DMS153 treated with DMSO at 0.1 percent for 48 hours (cell line): ENCODE data around the gene OSGEP.

ENCODE experiments used
- DNase-seq: peaks from one replicate; lab custom pipeline; 2025; ENCODE audit not compliant: unreplicated experiment; lab: John Stamatoyannopoulos, UW

Gene OSGEP

DNA sequence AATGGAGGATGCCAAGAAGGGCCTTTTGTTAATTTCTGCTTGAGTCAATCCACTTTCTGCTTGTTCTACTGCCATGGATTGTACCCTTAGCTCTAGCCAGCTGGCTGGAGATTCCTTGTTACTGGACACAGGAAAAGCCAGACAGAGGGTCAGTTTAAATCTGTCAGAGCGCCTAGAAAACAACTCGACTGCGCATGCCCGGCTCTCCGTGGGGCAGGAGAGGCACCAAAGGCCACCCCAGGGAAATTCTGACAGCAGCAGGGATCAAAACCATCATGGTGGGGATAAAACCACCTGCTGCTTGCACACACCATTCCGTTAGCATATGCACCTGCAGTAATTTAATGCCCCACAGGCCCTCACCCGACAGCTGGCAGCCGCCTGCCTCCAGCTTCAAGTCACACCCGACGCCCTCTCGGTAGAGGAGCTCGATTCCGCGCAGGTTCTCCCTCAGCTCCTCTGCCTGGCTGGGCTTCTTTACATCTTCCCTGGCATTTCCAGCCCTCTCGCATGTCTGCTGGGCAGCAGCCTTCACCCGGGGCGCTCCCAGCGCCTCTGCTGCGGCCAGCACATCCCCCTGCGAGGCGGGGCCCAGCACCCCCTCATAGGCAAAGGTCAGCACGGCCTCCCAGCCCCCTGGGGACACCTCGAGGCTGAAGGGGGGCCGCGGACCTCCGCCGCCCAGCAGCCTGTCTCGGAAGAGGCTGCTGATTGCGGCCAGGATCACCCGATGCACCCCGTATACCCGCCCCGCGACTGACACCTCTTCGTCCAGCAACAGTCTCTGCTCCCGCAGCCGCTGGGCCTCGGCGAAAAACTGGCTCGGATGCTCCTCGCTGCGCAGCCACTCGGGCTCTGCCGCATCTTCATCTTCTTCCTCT, 19.7 kb downstream of the OSGEP start:
- peak; percentile 54 for DNase-seq

DNA sequence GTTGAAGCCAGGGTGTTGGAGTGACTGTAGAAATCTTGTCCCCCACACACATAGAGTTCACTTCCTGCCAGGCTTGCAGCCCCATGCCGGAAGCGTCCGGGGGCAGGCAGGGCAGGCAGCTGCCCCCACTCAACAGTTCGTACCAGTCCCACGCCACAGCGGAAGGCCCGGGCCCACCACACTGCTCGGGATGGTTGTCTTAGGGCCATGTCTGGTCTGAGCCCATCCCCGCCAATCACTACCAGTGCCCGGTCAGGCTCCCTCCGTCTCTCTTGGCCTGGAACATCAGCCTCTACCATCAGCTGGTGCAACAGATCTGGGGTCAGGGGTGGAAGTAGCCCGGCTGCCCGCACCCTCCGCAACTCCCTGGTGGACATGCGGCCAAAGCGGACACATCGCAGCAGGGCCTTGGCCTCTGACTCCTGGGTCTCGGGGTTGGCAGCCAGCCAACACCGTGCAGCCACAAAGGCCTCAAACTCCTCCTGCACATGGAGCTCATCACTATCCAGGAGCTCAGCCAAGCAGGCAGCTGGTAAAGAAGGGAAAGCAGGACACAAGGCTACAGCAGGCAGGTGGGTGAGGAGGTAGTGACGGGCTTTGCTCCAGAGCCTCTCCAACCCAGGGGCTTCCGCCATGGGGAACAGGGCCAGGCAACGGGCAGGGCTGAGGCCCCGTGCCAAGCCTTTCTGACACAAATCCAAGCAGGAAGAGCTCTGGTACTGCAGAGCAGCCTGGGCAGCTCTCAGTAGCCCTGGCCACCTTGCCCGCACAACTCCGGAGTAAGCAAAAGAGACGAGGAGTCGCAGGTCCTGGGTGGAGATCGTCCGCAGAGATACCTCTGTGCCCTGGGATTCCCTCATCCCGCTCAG, 24.6 kb downstream of the OSGEP start:
- no peak for DNase-seq

DNA sequence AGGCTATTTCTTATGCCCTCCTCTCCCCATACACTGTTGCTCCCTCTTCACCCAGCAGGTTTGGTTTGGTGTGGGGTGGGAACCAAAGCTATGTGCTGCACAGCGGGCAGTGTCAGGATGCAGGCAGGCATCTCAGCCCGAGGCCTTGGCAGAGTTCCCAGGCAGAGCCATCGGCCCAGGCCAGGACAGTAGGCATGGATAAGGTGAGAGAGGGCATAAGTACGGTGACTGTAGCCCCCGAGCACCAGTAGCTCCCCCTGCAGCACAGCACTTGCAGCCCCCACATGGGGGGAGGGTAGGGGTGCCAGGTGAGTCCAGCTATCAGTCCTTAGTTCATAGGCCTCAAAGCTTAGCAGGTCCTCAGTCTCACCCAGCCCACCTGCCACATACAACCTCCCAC, 25.8 kb downstream of the OSGEP start:
- DNase-seq: no peak

DNA sequence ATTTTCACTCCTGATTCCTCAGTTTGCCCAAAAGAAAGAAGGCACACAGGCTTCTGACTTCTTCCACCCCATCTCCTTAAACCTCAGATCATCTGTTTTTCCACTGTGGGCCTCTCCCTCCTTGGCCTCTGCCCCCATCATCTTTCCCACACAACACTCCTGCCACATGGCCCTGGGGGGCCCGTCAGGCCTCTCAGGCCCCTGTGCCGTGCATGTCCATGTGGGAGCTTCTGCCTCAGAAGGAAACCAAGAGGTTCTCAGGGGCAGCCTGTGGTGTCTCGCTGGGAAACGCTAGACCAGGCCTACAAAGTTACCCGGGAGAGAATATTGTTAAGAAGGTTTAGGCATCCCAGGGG, 26.6 kb downstream of the OSGEP start:
- no peak for DNase-seq

DNA sequence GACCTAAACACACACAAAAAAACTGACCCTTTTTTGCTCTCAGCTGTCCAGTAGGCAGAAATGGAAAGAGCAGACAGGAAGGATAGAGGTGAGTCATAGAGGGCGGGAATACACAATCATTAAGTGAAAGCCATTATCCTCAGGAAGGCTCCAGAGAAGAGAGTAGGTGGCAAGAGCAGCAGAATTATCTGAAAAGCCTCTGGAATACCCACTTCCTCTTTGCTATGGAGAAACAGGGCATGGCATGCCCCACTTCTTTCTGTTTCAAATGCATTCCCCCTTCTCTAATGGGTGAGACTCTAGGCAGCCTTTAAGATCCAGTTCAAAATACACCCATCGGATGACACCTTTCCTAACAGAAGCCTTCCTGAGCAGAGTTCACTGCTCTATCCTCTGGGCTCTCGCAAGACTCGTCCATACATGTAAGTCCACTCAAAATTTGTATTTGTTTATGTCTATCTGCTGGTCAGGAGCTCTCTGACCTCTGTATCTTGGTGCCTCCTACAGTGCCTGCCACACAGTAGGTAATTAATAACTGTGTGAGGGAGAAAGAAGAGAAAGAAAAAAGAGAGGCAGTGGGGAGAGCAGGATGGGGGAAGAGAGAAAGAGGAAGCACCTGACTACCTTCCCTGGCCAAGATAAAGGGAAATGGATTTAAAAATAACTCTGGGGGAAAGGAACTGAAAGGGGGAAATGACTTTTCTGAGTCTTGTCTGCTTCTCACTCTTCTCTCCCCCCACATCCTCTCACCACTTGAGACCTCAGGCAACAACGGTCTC, 27.2 kb downstream of the OSGEP start:
- no peak for DNase-seq

DNA sequence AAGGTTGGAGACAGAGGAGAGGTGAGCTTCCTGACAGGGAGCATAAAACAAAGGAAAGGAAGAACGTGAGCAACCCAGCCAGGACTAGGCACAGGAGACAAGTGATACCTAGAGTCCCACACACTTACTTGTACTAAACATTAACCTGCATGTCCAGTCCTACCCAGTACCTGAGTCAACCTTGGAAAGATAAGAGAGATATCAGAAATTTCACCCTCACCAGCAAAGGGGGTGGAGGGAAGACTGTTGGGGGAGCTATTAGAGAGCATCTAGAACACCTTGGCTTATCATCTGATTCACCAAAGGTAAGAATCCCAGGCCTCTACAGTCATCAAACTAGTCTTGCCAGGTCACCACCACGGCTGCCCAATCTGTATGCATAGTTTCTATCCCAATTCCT, 29.8 kb downstream of the OSGEP start:
- no peak for DNase-seq

DNA sequence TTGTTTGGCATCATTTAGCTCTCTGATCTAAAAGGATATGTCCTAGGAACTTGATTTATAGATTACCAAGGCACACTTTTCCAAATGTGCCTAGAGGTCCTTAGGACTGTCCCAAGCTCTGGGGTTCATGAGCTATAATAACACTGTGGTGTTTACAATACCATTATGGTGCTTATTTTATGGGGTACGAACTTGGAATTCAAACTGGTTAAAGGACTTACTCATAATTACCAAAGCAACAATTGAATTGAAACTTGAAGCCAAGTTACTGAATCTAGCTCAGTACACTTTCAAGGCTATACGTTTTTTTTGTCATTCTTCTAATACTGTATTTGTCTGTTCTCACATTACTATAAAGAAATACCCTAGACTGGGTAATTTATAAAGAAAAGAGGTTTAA, 31.7 kb downstream of the OSGEP start:
- DNase-seq: no peak

DNA sequence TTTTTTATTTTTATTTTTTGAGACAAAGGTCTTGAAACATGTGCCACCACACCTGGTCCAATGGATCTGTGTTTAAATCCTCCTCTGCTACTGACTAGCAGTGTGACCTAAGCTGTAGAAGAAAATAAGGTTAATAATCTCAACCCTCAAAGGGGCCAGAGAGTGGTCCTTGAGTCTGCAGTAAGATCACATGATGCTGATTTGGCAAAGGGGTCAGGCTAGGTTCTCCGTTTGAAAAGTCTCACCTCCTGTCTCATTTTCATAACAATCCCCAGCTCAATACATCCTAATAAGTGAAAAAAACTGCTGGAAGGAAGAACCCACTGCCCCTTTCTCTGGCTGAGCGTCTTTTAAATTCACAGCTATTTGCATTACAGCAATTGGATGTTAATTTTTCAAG, 33.3 kb downstream of the OSGEP start:
- DNase-seq: no peak

DNA sequence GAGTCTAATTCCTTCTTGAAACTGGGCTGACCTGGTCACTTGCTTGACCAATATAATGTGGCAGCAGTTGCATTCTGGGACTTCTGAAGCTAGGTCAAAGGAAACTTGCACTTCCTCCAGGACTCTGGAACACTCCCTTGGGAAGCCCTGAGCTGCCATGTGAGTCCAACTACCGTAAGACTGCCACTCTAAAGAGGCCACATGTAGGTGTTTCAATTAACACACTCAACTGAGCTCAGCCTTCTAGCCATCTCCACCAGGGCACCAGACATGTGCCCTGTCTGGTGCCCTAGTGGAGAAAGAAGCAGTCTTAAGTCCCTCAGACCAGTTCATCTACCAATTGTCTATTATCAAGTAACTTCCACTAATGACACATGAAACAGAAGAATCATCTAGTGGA, 35.2 kb downstream of the OSGEP start:
- no peak for DNase-seq

DNA sequence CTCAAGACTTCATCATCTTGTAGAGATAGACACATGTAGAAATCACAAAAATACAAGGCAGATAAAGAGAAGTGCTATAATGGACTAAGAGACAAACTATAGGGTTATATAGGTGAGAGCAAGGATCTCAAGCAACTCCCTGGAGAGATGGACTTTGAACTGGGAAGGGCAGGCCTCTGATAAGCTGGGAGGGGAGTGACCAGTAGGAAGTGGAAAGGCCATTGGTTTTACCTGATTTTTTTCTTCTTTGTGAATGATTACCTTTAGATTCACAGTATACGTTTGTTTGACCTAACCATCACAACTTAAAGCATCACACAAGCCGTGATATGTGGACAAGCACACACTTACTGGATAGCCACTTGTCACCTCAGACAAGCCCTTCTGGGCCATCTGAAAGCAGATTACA, 36.1 kb downstream of the OSGEP start:
- DNase-seq: no peak

DNA sequence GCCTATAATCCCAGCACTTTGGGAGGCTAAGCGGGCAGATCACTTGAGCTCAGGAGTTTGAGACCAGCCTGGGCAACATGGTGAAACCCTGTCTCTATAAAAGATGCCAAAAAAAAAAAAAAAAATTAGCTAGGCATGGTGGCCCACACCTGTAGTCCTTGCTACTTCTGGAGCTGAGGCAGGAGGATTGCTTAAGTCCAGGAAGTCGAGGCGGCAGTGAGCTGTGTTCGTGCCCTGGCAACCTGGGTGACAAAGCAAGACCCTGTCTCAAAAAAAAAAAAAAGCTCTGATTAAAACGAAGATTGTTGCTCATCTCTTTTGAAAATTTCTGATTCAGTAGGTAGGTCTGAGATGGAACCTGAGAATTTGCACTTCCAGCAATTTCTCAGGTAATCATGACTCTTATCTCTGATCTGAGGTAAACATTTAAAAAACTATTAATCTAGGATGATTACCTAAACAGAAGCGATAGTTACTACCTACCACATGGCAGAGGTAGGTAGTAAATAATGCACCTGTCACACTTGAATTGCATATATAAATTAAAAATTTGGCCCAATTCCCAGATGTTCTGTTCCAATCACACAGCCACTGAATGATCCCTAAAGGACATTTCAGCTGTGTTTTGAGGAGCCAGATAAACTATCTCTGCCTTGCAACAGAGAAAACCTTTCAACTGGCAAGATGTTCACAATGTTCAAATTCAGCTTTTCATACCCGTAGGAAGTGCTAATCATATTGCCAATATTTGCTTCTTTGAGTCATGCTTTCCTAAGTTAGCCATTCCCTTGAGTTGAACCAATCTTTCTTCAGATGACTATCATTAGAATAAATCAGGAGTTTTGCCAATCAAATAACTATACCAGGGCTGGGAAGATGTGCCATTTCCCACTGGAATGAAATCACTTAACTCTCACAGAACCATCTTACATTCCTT, 37.1 kb downstream of the OSGEP start:
- DNase-seq: peak; percentile 81

DNA sequence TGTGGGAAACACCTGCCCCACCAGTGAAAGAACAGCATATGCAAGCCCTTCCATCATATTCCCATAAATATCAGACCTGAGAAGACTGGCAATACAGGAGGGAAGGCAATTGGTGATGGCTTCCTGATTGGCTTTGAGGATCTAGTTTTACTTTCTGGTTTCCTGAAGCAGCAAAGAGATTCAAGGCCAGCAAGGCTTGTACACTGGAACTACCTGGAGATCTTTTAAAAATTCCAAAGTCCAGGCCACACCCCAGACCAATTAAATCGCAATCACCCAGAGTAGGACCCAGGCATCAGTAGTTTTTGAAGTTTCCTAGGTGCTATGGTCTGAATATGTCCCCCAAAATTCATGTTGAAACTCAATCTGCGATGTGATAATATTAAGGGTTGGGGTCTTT, 38.4 kb downstream of the OSGEP start:
- no peak for DNase-seq

DNA sequence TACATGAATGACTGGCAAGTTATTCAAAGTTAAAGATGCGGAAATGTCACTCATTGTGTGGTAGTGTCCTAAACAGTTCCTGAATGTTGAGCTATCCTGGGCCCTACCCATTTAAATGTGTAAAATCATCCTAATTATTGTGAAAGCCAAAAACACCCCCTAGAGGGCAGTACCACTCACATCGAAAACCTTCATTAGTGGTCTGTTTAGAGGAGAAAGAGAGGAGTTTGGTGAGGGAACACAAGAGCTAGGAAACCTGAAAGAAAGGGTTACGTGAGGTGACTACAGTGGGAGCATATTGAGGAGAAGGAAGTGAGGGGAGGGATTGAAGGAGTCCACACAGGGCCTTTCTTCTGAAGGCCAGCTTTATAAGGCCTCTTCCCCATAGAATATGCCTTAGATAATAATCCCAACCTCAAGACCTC, 38.8 kb downstream of the OSGEP start:
- DNase-seq: peak; percentile 35

DNA sequence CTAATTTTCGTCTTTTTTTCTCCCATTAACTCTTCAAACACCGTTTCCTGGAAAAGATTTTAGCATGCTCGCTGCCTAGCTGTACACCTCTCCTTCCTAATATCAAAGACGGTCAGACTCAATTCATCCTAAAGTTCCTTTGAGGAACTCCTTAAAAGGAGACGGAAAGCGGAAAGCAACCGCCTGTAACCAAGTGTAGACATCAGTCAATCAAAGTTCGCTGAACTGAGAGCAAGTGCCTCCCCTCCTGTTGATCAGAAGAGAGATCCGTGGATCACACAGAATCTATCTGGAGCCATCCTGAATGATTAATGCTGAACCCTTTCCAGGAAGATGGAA, 40.9 kb downstream of the OSGEP start:
- DNase-seq: no peak

DNA sequence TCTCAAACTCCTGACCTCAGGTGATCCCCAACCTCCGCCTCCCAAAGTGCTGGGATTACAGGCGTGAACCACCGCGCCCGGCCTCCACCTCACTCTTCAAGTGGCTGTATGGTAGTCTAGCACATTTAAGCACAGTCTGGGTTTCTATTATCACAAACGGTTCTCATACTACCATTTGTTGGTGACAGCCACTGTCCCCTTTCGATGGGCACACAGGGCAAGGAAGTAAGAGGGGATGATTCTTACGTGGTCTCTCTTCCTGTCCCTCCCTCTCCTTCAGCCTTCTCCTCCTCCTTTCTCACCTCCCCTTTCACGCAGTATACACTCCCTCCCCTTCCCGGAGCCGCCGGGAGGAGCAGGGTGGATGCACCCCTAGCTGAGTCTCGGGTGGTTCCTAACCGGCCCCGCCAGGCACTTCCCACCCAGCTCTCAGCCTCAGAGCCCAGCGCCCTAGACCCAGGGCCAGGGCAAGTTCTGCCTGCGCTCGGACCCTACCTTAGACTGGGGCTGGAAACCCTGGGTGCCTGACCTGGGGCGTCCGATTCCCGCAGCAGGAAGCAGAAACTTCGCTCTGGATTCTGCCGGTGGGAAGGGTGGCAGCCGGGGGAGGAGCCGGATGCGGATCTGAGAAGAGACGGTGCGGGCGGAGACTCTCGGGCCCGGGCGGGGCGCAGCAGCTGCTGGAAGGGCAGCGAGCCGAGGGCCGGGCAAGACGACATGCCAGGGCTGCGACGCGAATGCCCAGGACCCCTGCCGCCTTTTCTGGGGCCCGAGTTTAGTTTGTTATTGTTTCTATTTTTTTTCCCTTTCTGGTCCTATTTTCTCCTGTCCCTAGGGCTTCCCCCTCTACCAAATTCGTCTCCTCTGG, 41.5 kb downstream of the OSGEP start, which contains the start of gene TEP1:
Gene TEP1 (minus strand): TSS at position 626 of the 868 bp plus-strand sequence. CDS start 5,062 bp downstream, outside the sequence.
- DNase-seq: peak; percentile 72

DNA sequence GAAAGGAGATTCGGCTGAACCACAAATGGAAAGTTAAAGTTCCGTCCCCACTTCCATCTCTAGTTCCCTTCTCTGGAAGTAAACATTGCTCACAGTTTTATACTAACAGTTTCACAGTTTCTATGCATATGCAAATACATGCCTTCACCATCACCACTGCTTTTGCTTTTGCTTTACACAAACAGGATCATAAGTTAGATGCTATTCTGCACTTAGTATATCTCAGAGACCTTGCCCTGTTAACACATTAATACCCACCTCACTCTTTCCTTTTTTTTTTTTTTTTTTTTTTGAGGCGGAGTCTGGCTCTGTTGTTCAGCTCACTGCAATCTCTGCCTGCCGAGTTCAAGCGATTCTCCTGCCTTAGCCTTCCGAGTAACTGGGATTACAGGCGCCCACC, 42.2 kb downstream of the OSGEP start:
- DNase-seq: no peak

DNA sequence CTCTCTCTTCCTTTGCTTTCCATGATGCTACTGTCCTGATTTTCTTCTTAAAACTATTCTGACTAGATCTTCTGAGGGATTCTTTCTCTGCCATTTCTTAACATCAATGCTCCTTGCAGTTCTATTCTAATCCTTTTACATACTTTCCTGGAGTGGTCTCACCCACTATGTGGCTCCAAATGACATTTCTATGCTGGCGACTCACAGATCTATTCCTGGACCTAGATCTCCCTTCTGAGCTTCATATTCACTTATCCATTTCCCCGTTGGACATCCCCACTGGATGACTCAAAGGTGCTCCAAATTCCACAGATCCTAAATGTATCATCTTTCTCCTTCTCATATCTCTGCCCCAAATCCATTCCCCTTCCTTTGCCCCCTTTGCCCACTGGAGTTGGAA, 45.4 kb downstream of the OSGEP start:
- no peak for DNase-seq

DNA sequence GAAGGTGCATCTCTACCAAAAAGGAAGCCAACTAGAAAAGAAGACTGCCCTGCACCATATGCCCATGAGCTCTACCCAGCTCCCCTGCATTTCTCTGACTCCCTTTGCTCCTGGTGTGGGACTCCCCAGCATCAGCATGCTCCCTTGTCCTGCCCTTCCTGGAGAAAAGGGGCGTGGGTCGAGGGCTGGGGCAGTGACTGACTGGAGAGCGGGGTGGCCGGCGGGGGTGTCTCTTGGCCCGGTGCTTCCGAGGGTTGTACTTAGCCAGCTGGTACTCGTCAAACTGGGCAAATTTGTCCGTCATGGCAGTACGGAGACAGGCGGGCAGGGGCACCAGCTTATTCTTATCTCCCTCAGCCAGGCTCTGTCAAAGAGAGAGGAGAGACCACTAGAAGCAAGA, 51.1 kb downstream of the OSGEP start:
- DNase-seq: no peak

DNA sequence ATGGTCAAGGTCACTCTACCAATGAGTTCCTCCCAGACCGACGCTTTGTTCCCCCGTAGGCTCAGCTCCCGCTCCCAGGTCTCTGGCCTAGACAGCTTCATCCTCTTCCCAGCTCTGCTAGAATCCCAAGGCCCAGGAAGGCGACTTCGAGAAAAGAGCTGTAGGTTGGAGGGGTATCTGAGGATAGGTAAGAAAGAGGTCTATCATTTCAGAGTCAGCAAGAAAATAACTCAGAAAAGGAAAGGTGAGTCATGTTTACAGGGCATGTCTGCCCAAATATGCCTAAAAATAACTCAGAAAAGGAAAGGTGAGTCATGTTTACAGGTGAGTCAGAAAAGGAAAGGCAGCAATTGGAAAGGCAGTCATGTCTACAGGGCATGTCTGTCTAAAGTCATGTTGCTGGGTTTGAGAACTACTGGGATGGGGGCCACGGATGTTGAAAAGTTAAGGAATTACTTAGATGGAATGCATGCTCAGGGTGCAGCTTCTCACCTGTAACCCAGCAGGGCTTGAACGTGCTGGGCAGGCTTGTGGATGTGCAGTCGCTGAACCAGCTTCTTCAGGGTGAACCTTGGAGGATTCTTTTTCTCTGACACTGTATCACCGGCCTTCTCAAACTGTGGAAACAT, 53.5 kb downstream of the OSGEP start:
- DNase-seq: no peak
